Endothelial cell of umbilical vein (primary cell): Measurements from ENCODE around the gene NFIA.

Experiments used
- POLR2A ChIP-seq: IDR thresholded peaks from 2 replicates; pipeline ENCODE4 v1.6.1; 2012; ENCODE audit warnings: low read depth, mild to moderate bottlenecking, control low read depth, low read length
- POLR2AphosphoS5 ChIP-seq: IDR thresholded peaks from 2 replicates; pipeline ENCODE4 v1.6.1; 2012; ENCODE audit warnings: low read depth, mild to moderate bottlenecking, control low read depth, low read length, moderate library complexity; ENCODE audit not compliant: insufficient read depth
- TF ChIP-seq, protein P1 (sequence below), 2 donors: IDR thresholded peaks; 1 replicate in 1 of 2; 2 replicates in 1 of 2; pipeline ENCODE4 v1.5.1; 2011; ENCODE audit warnings: low read length in 2 of 2, mild to moderate bottlenecking in 2 of 2, moderate library complexity in 2 of 2, control low read depth in 1 of 2, inconsistent platforms in 1 of 2, low read depth in 1 of 2; ENCODE audit not compliant: insufficient read depth in 1 of 2; ENCODE audit errors: extremely low read depth in 1 of 2

- TF ChIP-seq, protein P1, sequence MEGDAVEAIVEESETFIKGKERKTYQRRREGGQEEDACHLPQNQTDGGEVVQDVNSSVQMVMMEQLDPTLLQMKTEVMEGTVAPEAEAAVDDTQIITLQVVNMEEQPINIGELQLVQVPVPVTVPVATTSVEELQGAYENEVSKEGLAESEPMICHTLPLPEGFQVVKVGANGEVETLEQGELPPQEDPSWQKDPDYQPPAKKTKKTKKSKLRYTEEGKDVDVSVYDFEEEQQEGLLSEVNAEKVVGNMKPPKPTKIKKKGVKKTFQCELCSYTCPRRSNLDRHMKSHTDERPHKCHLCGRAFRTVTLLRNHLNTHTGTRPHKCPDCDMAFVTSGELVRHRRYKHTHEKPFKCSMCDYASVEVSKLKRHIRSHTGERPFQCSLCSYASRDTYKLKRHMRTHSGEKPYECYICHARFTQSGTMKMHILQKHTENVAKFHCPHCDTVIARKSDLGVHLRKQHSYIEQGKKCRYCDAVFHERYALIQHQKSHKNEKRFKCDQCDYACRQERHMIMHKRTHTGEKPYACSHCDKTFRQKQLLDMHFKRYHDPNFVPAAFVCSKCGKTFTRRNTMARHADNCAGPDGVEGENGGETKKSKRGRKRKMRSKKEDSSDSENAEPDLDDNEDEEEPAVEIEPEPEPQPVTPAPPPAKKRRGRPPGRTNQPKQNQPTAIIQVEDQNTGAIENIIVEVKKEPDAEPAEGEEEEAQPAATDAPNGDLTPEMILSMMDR (IDR thresholded peaks at IDR 0.05; ENCODE audit: extremely low read depth in 1 of 2, insufficient read depth in 1 of 2, low read depth in 1 of 2, low read length in 2 of 2) = no peak
- TF ChIP-seq POLR2AphosphoS5 (no peak), POLR2A (no peak)
Observed at GRCh38 chr1:61379693-61380092, 297.3 kb downstream of the NFIA start.
